HepG2 (cell line): Measurements from ENCODE around the gene MRPL2. TPM values are rescaled to one million over a fixed set of nuclear protein-coding genes. Genes with fewer than 3 reads are reported as not detected.
A peak's percentile ranks its signal among the peaks of the same experiment; 100 is the strongest.

Source experiments
- ATF2 ChIP-seq: sonication (generic); formaldehyde crosslinking; IDR thresholded peaks from 2 replicates; pipeline ENCODE4 v1.4.0; 2020; ENCODE audit warnings: missing genetic modification reagents
- CBX2 ChIP-seq, 2 experiments: fragments of 200-600 bp in 1 of 2; sonication (generic); formaldehyde crosslinking in 1 of 2; IDR thresholded peaks; 2 replicates each; pipeline versions ENCODE4 v1.7.0 to v1.8.1; 2018 to 2022; ENCODE audit warnings: low read depth in 2 of 2, low read length in 1 of 2, mild to moderate bottlenecking in 1 of 2, missing genetic modification reagents in 1 of 2
- FLYWCH1 ChIP-seq: sonication (generic); formaldehyde crosslinking; IDR thresholded peaks from 2 replicates; pipeline ENCODE4 v1.8.1; 2023; ENCODE audit warnings: mild to moderate bottlenecking, missing genetic modification reagents
- GATAD2A ChIP-seq: IDR thresholded peaks from 2 replicates; pipeline ENCODE4 v1.6.1; 2016
- GLI4 ChIP-seq: sonication (generic); formaldehyde crosslinking; IDR thresholded peaks from 2 replicates; pipeline ENCODE4 v1.5.1; 2020; ENCODE audit warnings: missing genetic modification reagents, mild to moderate bottlenecking, moderate library complexity, borderline replicate concordance
- KDM3A ChIP-seq: IDR thresholded peaks from 2 replicates; pipeline ENCODE4 v1.6.1; 2018; ENCODE audit warnings: low read depth, missing compliant biosample characterization
- MYPOP ChIP-seq: sonication (generic); formaldehyde crosslinking; IDR thresholded peaks from 2 replicates; pipeline ENCODE4 v1.8.1; 2023; ENCODE audit warnings: mild to moderate bottlenecking, moderate library complexity, missing genetic modification reagents
- NFAT5 ChIP-seq: sonication (generic); formaldehyde crosslinking; IDR thresholded peaks from 2 replicates; pipeline ENCODE4 v1.4.0; 2020; ENCODE audit warnings: missing genetic modification reagents
- NONO ChIP-seq, 2 experiments: fragments of 450-650 bp in 1 of 2; sonication (generic) in 1 of 2; formaldehyde crosslinking in 1 of 2; IDR thresholded peaks in 1 of 2; conservative IDR thresholded peaks in 1 of 2; 2 replicates each; pipeline versions ENCODE4 v1.6.1 to v1.8.0; 2017 to 2022; ENCODE audit warnings: mild to moderate bottlenecking in 1 of 2, missing genetic modification reagents in 1 of 2, moderate library complexity in 1 of 2
- RXRA ChIP-seq: sonication (generic); formaldehyde crosslinking; IDR thresholded peaks from 2 replicates; pipeline ENCODE4 v1.5.1; 2020; ENCODE audit warnings: missing genetic modification reagents
- WIZ ChIP-seq: sonication (generic); formaldehyde crosslinking; IDR thresholded peaks from 2 replicates; pipeline ENCODE4 v1.5.1; 2020; ENCODE audit warnings: mild to moderate bottlenecking, missing genetic modification reagents
- ZFP82 ChIP-seq: sonication (generic); formaldehyde crosslinking; IDR thresholded peaks from 2 replicates; pipeline ENCODE4 v1.5.1; 2020; ENCODE audit warnings: mild to moderate bottlenecking, missing genetic modification reagents, borderline replicate concordance
- ZNF260 ChIP-seq: sonication (generic); formaldehyde crosslinking; IDR thresholded peaks from 2 replicates; pipeline ENCODE4 v1.4.0; 2020; ENCODE audit warnings: missing genetic modification reagents, low read depth, mild to moderate bottlenecking, borderline replicate concordance
- ZNF333 ChIP-seq: sonication (generic); formaldehyde crosslinking; IDR thresholded peaks from 2 replicates; pipeline ENCODE4 v1.4.0; 2020; ENCODE audit warnings: mild to moderate bottlenecking, missing genetic modification reagents, borderline replicate concordance
- ZNF460 ChIP-seq: sonication (generic); formaldehyde crosslinking; IDR thresholded peaks from 2 replicates; pipeline ENCODE4 v1.5.1; 2020; ENCODE audit warnings: missing genetic modification reagents, mild to moderate bottlenecking, borderline replicate concordance
- ZNF552 ChIP-seq: sonication (generic); formaldehyde crosslinking; IDR thresholded peaks from 2 replicates; pipeline ENCODE4 v1.9.0; 2022; ENCODE audit warnings: missing genetic modification reagents, mild to moderate bottlenecking, borderline replicate concordance
- ZNF577 ChIP-seq: sonication (generic); formaldehyde crosslinking; IDR thresholded peaks from 2 replicates; pipeline ENCODE4 v1.4.0; 2020; ENCODE audit warnings: mild to moderate bottlenecking, low read depth, missing genetic modification reagents, borderline replicate concordance
- ZNF713 ChIP-seq: sonication (generic); formaldehyde crosslinking; IDR thresholded peaks from 2 replicates; pipeline ENCODE4 v1.4.0; 2020; ENCODE audit warnings: mild to moderate bottlenecking, missing genetic modification reagents
- polyA plus RNA-seq, 8 experiments: library from polyadenylated mRNA; depleted of rRNA in 3 of 8; stranded (reverse) in 7 of 8; unstranded in 1 of 8; fragments of >200 nt; fragmentation: Illumina TruSeq in 4 of 8; extraction: Trizol in 4 of 8; gene quantifications; 2 replicates each; pipeline versions ENCODE4 v1.2.1 to v1.2.3, GENCODE V29; 2011 to 2016; ENCODE audit warnings: low read depth in 4 of 8, missing spikeins in 1 of 8, mixed read lengths in 1 of 8; ENCODE audit not compliant: insufficient read depth in 1 of 8
- total RNA-seq, 5 experiments: library from RNA; depleted of rRNA; stranded (reverse); fragments of >200 nt; fragmentation: Illumina TruSeq; extraction: Trizol; gene quantifications; 2 replicates each; pipeline ENCODE4 v1.2.3, GENCODE V29; 2016; ENCODE audit warnings: low read depth in 1 of 5
- TF ChIP-seq, protein P1 (sequence below): sonication (generic); formaldehyde crosslinking; IDR thresholded peaks from 2 replicates; pipeline ENCODE4 v1.8.0; 2023; ENCODE audit warnings: mild to moderate bottlenecking, missing genetic modification reagents

The MRPL2 gene
- total and polyA plus RNA-seq, 2 of the 13 experiments (the other 11 are each of a cell fraction or from before 2014, with no cell fraction given): 56.8 to 65.6 TPM

- TF ChIP-seq GLI4: peak; percentile 77; the same call in 1 of the 2 replicates
- TF ChIP-seq WIZ (CRISPR knock-in tag): no peak
- peak; percentile 42; the same call in 1 of the 2 replicates for TF ChIP-seq MYPOP
- peak; percentile 86 for TF ChIP-seq ZNF333 (CRISPR knock-in tag)
- TF ChIP-seq ZNF460 (CRISPR knock-in tag): no peak
- no peak for TF ChIP-seq FLYWCH1 (CRISPR knock-in tag)
- 0 out of 2 replicates have a peak, but pooled peaks have one; percentile 12 for TF ChIP-seq GATAD2A
- TF ChIP-seq KDM3A (CRISPR knock-in tag): no peak
- no peak for TF ChIP-seq ZNF577
- no peak for TF ChIP-seq CBX2 (IDR thresholded peaks at IDR 0.05; ENCODE audit: low read depth, low read length)
- no peak for TF ChIP-seq CBX2 (CRISPR knock-in tag; IDR thresholded peaks at IDR 0.05; ENCODE audit: low read depth)
- TF ChIP-seq RXRA (CRISPR knock-in tag): no peak; the same call in 1 of the 2 replicates
- TF ChIP-seq ATF2: peak; percentile 74
- no peak for TF ChIP-seq ZNF260 (CRISPR knock-in tag)
- peak; percentile 88; the same call in 1 of the 2 replicates for TF ChIP-seq NFAT5
- TF ChIP-seq, protein P1, sequence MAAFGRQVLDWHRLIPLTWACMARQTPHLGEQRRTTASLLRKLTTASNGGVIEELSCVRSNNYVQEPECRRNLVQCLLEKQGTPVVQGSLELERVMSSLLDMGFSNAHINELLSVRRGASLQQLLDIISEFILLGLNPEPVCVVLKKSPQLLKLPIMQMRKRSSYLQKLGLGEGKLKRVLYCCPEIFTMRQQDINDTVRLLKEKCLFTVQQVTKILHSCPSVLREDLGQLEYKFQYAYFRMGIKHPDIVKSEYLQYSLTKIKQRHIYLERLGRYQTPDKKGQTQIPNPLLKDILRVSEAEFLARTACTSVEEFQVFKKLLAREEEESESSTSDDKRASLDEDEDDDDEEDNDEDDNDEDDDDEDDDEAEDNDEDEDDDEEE: no peak
- TF ChIP-seq ZNF713: no peak
- no peak for TF ChIP-seq ZFP82 (CRISPR knock-in tag)
- TF ChIP-seq ZNF552: no peak
- TF ChIP-seq NONO (IDR thresholded peaks at IDR 0.05): no peak
- peak; percentile 82; the same call in 1 of the 2 replicates for TF ChIP-seq NONO (CRISPR knock-in tag; conservative IDR thresholded peaks at IDR 0.05)
Measured at GRCh38 chr6:43021270-43022047, 37.8 kb downstream of the MRPL2 start, which contains the start of gene RRP36 (continued).
